IPS DF 19.7 (cell line): ENCODE results near the gene MT2A.

Experiments used
- DNase-seq: peaks from one replicate; pipeline ENCODE4 v3.0.0-alpha.2; 2013; ENCODE audit warnings: low read depth, low spot score

Gene MT2A

GRCh38 chr16:56600398-56600999, 7.9 kb upstream of the MT2A start:
- no peak for DNase-seq

- DNase-seq = no peak
These were observed 7.1 kb upstream of the MT2A start for GRCh38 chr16:56601325-56601724.

GRCh38 chr16:56603589-56603988, 4.8 kb upstream of the MT2A start:
- no peak for DNase-seq

- DNase-seq = no peak
These were observed 3.4 kb upstream of the MT2A start for GRCh38 chr16:56604966-56605365.

- no peak for DNase-seq
These were observed 2.9 kb upstream of the MT2A start for GRCh38 chr16:56605475-56605874.

- DNase-seq = no peak
These were observed 2.3 kb upstream of the MT2A start for GRCh38 chr16:56606071-56606475.

GRCh38 chr16:56606476-56607108, 1.8 kb upstream of the MT2A start:
- DNase-seq = no peak

- no peak for DNase-seq
These were observed 1.2 kb upstream of the MT2A start for GRCh38 chr16:56607109-56607618.

- DNase-seq = no peak
These were observed 725 bp upstream of the MT2A start for GRCh38 chr16:56607675-56608042.

GRCh38 chr16:56608876-56609462, 585 bp downstream of the MT2A start:
- no peak for DNase-seq

GRCh38 chr16:56609463-56609921, 1.1 kb downstream of the MT2A start:
- no peak for DNase-seq

GRCh38 chr16:56610017-56610608, 1.7 kb downstream of the MT2A start:
- no peak for DNase-seq

GRCh38 chr16:56610609-56611111, 2.3 kb downstream of the MT2A start:
- no peak for DNase-seq

GRCh38 chr16:56611281-56611833, 3.0 kb downstream of the MT2A start:
- no peak for DNase-seq

GRCh38 chr16:56613706-56614105, 5.3 kb downstream of the MT2A start:
- DNase-seq = no peak

GRCh38 chr16:56614549-56614991, 6.2 kb downstream of the MT2A start:
- DNase-seq = no peak

GRCh38 chr16:56615353-56615752, 7.0 kb downstream of the MT2A start:
- no peak for DNase-seq

GRCh38 chr16:56616608-56617211, 8.3 kb downstream of the MT2A start:
- DNase-seq = no peak

- no peak for DNase-seq
These were observed 9.1 kb downstream of the MT2A start for GRCh38 chr16:56617212-56618085.

GRCh38 chr16:56618138-56618537, 9.8 kb downstream of the MT2A start:
- no peak for DNase-seq
